Endothelial cell of umbilical vein (primary cell): ENCODE data around the gene CLDN2. TPM values are rescaled to one million over a fixed set of nuclear protein-coding genes. Genes with fewer than 3 reads are reported as not detected.

ENCODE experiments used
- BruUV-seq: library from RNA; stranded (reverse); fragments of 400-500 nt; replicated peaks from 2 replicates; lab custom pipeline; 2021; lab: Mats Ljungman, UMichigan
- CTCF ChIA-PET: fragments of 300-600, 350-600 bp; sonication (Branson Sonifier 250); formaldehyde crosslinking; loops from one replicate; lab custom pipeline; 2021; ENCODE audit warnings: antibody characterized with exemption, inconsistent platforms; lab: Charles Lee
- POLR2A ChIA-PET: fragments of 300-600, 350-600 bp; sonication (Branson Sonifier 250); formaldehyde crosslinking; loops from one replicate; lab custom pipeline; 2021; ENCODE audit warnings: antibody characterized with exemption, inconsistent platforms; lab: Charles Lee
- DNase-seq: peaks from one replicate; pipeline ENCODE4 v3.0.0-alpha.2; 2011; ENCODE audit warnings: low read depth, low spot score
- FAIRE-seq: peaks from 2 replicates; lab custom pipeline; 2011; peaks lifted over from hg19 to GRCh38; lab: Jason Lieb, UNC
- H2AFZ ChIP-seq: 2 replicates; pipeline ENCODE4 v1.6.0; 2012; ENCODE audit warnings: low read depth, low read length, control low read depth, inconsistent platforms
- H3K27ac ChIP-seq: 2 replicates; pipeline ENCODE4 v1.5.1; 2011; ENCODE audit warnings: low read depth, mild to moderate bottlenecking, control low read depth, low read length, moderate library complexity; ENCODE audit not compliant: insufficient read depth
- H3K27me3 ChIP-seq, 2 experiments: 2 replicates each; pipeline versions ENCODE4 v1.6.0 to v1.6.1; 2011; ENCODE audit warnings: low read length in 2 of 2, mixed read lengths in 1 of 2; ENCODE audit not compliant: control insufficient read depth in 2 of 2, insufficient read depth in 2 of 2
- H3K36me3 ChIP-seq, 2 experiments: 2 replicates in 1 of 2; 3 replicates in 1 of 2; pipeline ENCODE4 v1.5.1; 2011; ENCODE audit warnings: low read length in 2 of 2, mild to moderate bottlenecking in 1 of 2, moderate library complexity in 1 of 2; ENCODE audit not compliant: control insufficient read depth in 2 of 2, insufficient read depth in 2 of 2; ENCODE audit errors: extremely low read depth in 1 of 2
- H3K4me1 ChIP-seq: 3 replicates; pipeline ENCODE4 v1.5.1; 2011; ENCODE audit warnings: mild to moderate bottlenecking, low read length; ENCODE audit not compliant: control insufficient read depth, insufficient read depth; ENCODE audit errors: extremely low read depth
- H3K4me2 ChIP-seq: 2 replicates; pipeline ENCODE4 v1.6.1; 2011; ENCODE audit warnings: low read length, control low read depth, mixed read lengths; ENCODE audit not compliant: insufficient read depth
- H3K4me3 ChIP-seq, 3 experiments: fragments of 200-600 bp in 1 of 3; sonication (generic), shearing (Covaris generic) in 1 of 3; replicated peaks in 1 of 3; 2 replicates each; pipeline ENCODE4 v1.5.1; 2011 to 2016; ENCODE audit warnings: control low read depth in 3 of 3, low read length in 3 of 3, mild to moderate bottlenecking in 2 of 3, inconsistent platforms in 1 of 3, low read depth in 1 of 3, moderate library complexity in 1 of 3; ENCODE audit not compliant: insufficient read depth in 1 of 3
- H3K79me2 ChIP-seq: 2 replicates; pipeline ENCODE4 v1.6.0; 2012; ENCODE audit warnings: low read length, inconsistent platforms; ENCODE audit not compliant: control insufficient read depth, insufficient read depth
- H3K9ac ChIP-seq: replicated peaks from 2 replicates; pipeline ENCODE3; 2011; ENCODE audit warnings: low read length, control low read depth; ENCODE audit not compliant: insufficient read depth; ENCODE audit errors: extremely low read depth
- H3K9me1 ChIP-seq: replicated peaks from 3 replicates; pipeline ENCODE4 v1.6.0; 2011; ENCODE audit warnings: mild to moderate bottlenecking, low read length; ENCODE audit not compliant: control insufficient read depth, insufficient read depth; ENCODE audit errors: extremely low read depth
- H3K9me3 ChIP-seq: replicated peaks from 2 replicates; pipeline ENCODE4 v1.5.1; 2012; ENCODE audit warnings: low read length, inconsistent platforms; ENCODE audit not compliant: control insufficient read depth, insufficient read depth
- H4K20me1 ChIP-seq: replicated peaks from 2 replicates; pipeline ENCODE3; 2011; ENCODE audit warnings: mild to moderate bottlenecking, low read length; ENCODE audit not compliant: control insufficient read depth, insufficient read depth; ENCODE audit errors: extremely low read depth
- EZH2 ChIP-seq: IDR thresholded peaks from 2 replicates; pipeline ENCODE4 v1.6.1; 2012; ENCODE audit warnings: borderline replicate concordance, low read depth, mild to moderate bottlenecking, moderate library complexity, low read length, inconsistent platforms; ENCODE audit not compliant: severe bottlenecking
- FOS ChIP-seq: IDR thresholded peaks from 2 replicates; pipeline ENCODE4 v1.6.1; 2011; ENCODE audit warnings: mild to moderate bottlenecking, low read length, moderate library complexity, borderline replicate concordance; ENCODE audit not compliant: insufficient read depth
- GATA2 ChIP-seq: IDR thresholded peaks from 2 replicates; pipeline ENCODE4 v1.7.0; 2011; ENCODE audit warnings: low read depth, mild to moderate bottlenecking, moderate library complexity, mixed read lengths, low read length; ENCODE audit not compliant: insufficient read length, insufficient read depth
- POLR2A ChIP-seq: IDR thresholded peaks from 2 replicates; pipeline ENCODE4 v1.6.1; 2012; ENCODE audit warnings: low read depth, mild to moderate bottlenecking, control low read depth, low read length
- POLR2AphosphoS5 ChIP-seq: IDR thresholded peaks from 2 replicates; pipeline ENCODE4 v1.6.1; 2012; ENCODE audit warnings: low read depth, mild to moderate bottlenecking, control low read depth, low read length, moderate library complexity; ENCODE audit not compliant: insufficient read depth
- dilution Hi-C: fragments of 300-500 bp; cut with MboI; formaldehyde crosslinking; loops from one replicate; pipeline ENCODE4 v1.15.0; 2019; ENCODE audit warnings: low sequenced_read_pairs; ENCODE audit not compliant: extremely low pct_ligation_motif_present
- intact Hi-C: fragments of 100-400 bp; cut with micrococcal nuclease; formaldehyde crosslinking; loops from one replicate; pipeline ENCODE4 v1.10.0; 2022
- polyA plus RNA-seq, 4 experiments: library from polyadenylated mRNA; depleted of rRNA in 3 of 4; stranded (reverse) in 3 of 4; unstranded in 1 of 4; fragments of >200 nt; gene quantifications; 2 replicates each; pipeline versions ENCODE4 v1.2.1 to v1.2.3, GENCODE V29; 2011 to 2012; ENCODE audit warnings: missing spikeins in 1 of 4
- total RNA-seq: library from RNA; stranded (reverse); gene quantifications from 2 replicates; pipeline ENCODE4 v1.2.3, GENCODE V29; 2021

The CLDN2 gene
- total and polyA plus RNA-seq, 2 donors (not counting 3 experiments of a cell fraction or from before 2014, with no cell fraction given): not detected

- Histone ChIP-seq H3K36me3 (no peaks in the 10 kb centered on the region), H3K4me1 (peaks cover 21% of the 10 kb centered on the region), H3K4me2 (no peak overlapping the region), H3K4me3 (no peak overlapping the region), H3K9me3 (no peaks in the 10 kb centered on the region), H3K79me2 (no peaks in the 10 kb centered on the region), H3K27me3 (no peaks in the 10 kb centered on the region), H3K27ac (no peak overlapping the region), H4K20me1 (no peaks in the 10 kb centered on the region), H3K9me1 (no peaks in the 10 kb centered on the region), H2AFZ (no peak overlapping the region), H3K9ac (no peak overlapping the region)
- DNase-seq (no peak), FAIRE-seq (no peak)
- ChIA-PET POLR2A (no interaction called here), CTCF (interaction anchor here (0.8 to 3.3 kb wide), 3 partner anchors 14 to 74 kb away, joined by 3 to 17 read pairs (median 3); no protein-coding TSS in a partner anchor)
- dilution Hi-C loops: no loop called here
- TF ChIP-seq GATA2 (no peak), EZH2 (no peak), FOS (no peak), POLR2A (no peak), POLR2AphosphoS5 (no peak)
- no TSS peak for BruUV-seq
- intact Hi-C loops: loop anchor here (1.0 kb wide), 1 partner anchor 14 kb away; no protein-coding TSS in a partner anchor
Observed at GRCh38 chrX:106931831-106932491, 11.8 kb downstream of the CLDN2 start.

DNA sequence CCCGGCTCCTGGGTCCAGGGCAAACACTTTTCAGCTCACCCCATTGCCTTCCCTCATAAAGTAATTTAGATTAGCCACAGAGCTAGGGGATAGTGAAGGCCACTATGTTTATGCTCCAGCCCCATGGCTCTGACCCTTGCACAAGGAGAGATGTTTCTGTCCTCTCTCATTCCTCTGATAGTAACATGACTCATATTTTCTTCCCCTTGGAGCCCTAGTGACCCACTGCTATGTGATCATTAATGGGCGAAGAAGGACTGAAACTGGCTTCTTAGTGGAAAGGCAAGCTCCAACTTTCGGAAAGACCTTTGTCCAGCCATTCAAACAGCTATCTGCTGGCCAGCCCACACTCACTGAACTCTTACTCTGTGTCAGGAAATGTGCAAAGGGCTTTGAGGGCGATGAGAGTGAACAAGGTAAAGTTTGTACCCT, 12.3 kb downstream of the CLDN2 start:
- Histone ChIP-seq H4K20me1 (no peaks in the 10 kb centered on the region), H3K4me2 (no peak overlapping the region), H3K27ac (no peak overlapping the region), H3K27me3 (no peaks in the 10 kb centered on the region), H3K4me1 (peaks cover 21% of the 10 kb centered on the region), H3K9me1 (no peaks in the 10 kb centered on the region), H2AFZ (no peak overlapping the region), H3K36me3 (no peaks in the 10 kb centered on the region), H3K9me3 (no peaks in the 10 kb centered on the region), H3K9ac (no peak overlapping the region), H3K4me3 (no peak overlapping the region), H3K79me2 (no peaks in the 10 kb centered on the region)
- DNase-seq (peak; percentile 13), FAIRE-seq (peak; percentile 92)
- BruUV-seq: no TSS peak
- dilution Hi-C loops: no loop called here
- peak; percentile 27 for TF ChIP-seq FOS
- no peak for TF ChIP-seq POLR2AphosphoS5
- intact Hi-C loops: loop anchor here (1.0 kb wide), 1 partner anchor 14 kb away; no protein-coding TSS in a partner anchor
- ChIA-PET CTCF (interaction anchor here (0.8 to 3.3 kb wide), 4 partner anchors 14 to 73 kb away, joined by 3 to 17 read pairs (median 3); no protein-coding TSS in a partner anchor), POLR2A (no interaction called here)
